Transverse colon (tissue), 4 donors: Measurements from ENCODE around the gene XRCC2. TPM values are rescaled to one million over a fixed set of nuclear protein-coding genes. Genes with fewer than 3 reads are reported as not detected.

Source experiments
- DNase-seq: peaks from one replicate; pipeline ENCODE4 v3.0.0-alpha.2; 2019
- H3K27ac ChIP-seq, 4 donors: fragments of 200-600 bp; sonication (generic); 2 replicates each; pipeline ENCODE4 v1.5.1; 2016 to 2018; ENCODE audit warnings: inconsistent platforms in 4 of 4
- H3K27me3 ChIP-seq: fragments of 200-600 bp; sonication (generic); 2 replicates; pipeline ENCODE4 v1.5.1; 2017; ENCODE audit warnings: inconsistent platforms
- H3K36me3 ChIP-seq, 4 donors: fragments of 200-600 bp; sonication (generic); 2 replicates each; pipeline ENCODE4 v1.5.1; 2017 to 2019; ENCODE audit warnings: inconsistent platforms in 4 of 4
- H3K4me1 ChIP-seq, 4 donors: fragments of 200-600 bp; sonication (generic); 2 replicates each; pipeline ENCODE4 v1.5.1; 2017 to 2020; ENCODE audit warnings: inconsistent platforms in 4 of 4
- H3K4me3 ChIP-seq, 4 donors: fragments of 200-600 bp; sonication (generic); 1 replicate in 1 of 4; 2 replicates in 3 of 4; pipeline versions ENCODE4 v1.5.1 to v1.6.1; 2017 to 2019; ENCODE audit warnings: inconsistent platforms in 4 of 4
- H3K9me3 ChIP-seq, 2 donors: fragments of 200-600 bp; sonication (generic); 2 replicates each; pipeline ENCODE4 v1.5.1; 2017 to 2019; ENCODE audit warnings: inconsistent platforms in 2 of 2
- CTCF ChIP-seq, 5 experiments: fragments of 200-600 bp in 3 of 5; fragments of 450-650 bp in 2 of 5; sonication (generic) in 3 of 5; IDR thresholded peaks; 1 replicate in 2 of 5; 2 replicates in 3 of 5; pipeline ENCODE4 v1.5.1; 2016 to 2017; ENCODE audit warnings: antibody characterized with exemption in 5 of 5, inconsistent platforms in 3 of 5, mild to moderate bottlenecking in 2 of 5, moderate library complexity in 1 of 5
- EP300 ChIP-seq: sonication (generic); formaldehyde crosslinking; IDR thresholded peaks from one replicate; pipeline ENCODE4 v1.6.1; 2017; ENCODE audit warnings: antibody characterized with exemption, low read depth
- POLR2A ChIP-seq: fragments of 450-650 bp; IDR thresholded peaks from one replicate; pipeline ENCODE4 v1.6.1; 2016; ENCODE audit warnings: antibody characterized with exemption, mild to moderate bottlenecking, moderate library complexity
- POLR2AphosphoS5 ChIP-seq, 3 donors: sonication (generic); formaldehyde crosslinking; IDR thresholded peaks; one replicate each; pipeline ENCODE4 v1.6.1; 2016; ENCODE audit warnings: antibody characterized with exemption in 3 of 3
- WGBS, 2 donors: methylation state at CpG; one replicate each; pipeline ENCODE4 v1.1.5; 2018; ENCODE audit warnings: low coverage in 1 of 2; 5-methylcytosine and 5-hydroxymethylcytosine counted together
- in situ Hi-C, 4 donors: fragments of 200-750 bp; cut with MboI; loops; one replicate each; pipeline versions ENCODE4 v1.15.0 to v1.15.1; 2017; ENCODE audit warnings: low sequenced_read_pairs in 3 of 4, low pct_ligation_motif_present in 1 of 4, low pct_unique_long_range_greater_than_20kb in 1 of 4
- intact Hi-C: fragments of 100-400 bp; cut with DNase I; formaldehyde crosslinking; loops from one replicate; pipeline ENCODE4 v1.15.1; 2023; ENCODE audit warnings: low total_unique reads
- total RNA-seq, 4 donors: library from RNA; depleted of rRNA; stranded (reverse); fragments of >200 nt; gene quantifications; one replicate each; pipeline ENCODE4 v1.1.0, GENCODE V29; 2016

Gene XRCC2
- total RNA-seq, 4 donors from 2014 or later, result 0.55 to 14.5 (median 0.79) TPM; not detected in 1

- intact Hi-C loops, result no loop called here
Observed at GRCh38 chr7:152666078-152666477, 9.9 kb downstream of the XRCC2 start.

GRCh38 chr7:152664636-152665035, 11.3 kb downstream of the XRCC2 start:
- intact Hi-C loops (no loop called here), in situ Hi-C loops (no loop called here)
- Histone ChIP-seq H3K27ac (no peak overlapping the region), H3K4me1 (no peaks in the 10 kb centered on the region), H3K27me3 (no peaks in the 10 kb centered on the region), H3K9me3 (no peaks in the 10 kb centered on the region), H3K4me3 (no peak overlapping the region), H3K36me3 (no peaks in the 10 kb centered on the region)
- WGBS, 2 donors, result 89% methylated on average over 4 of the region's 4 CpGs; no CpG with 5 or more reads in 1 of the 2 donors
- DNase-seq, result no peak
- TF ChIP-seq EP300, result no peak
- no peak for TF ChIP-seq POLR2A
- no peak for TF ChIP-seq POLR2AphosphoS5 (IDR thresholded peaks at IDR 0.05)
- no peak for TF ChIP-seq CTCF (IDR thresholded peaks at IDR 0.05)

More at GRCh38 chr7:152666078-152666477, 9.9 kb downstream of the XRCC2 start:
- DNase-seq, result no peak
- in situ Hi-C loops, result no loop called here
- TF ChIP-seq POLR2AphosphoS5 (IDR thresholded peaks at IDR 0.05) (no peak), POLR2A (no peak), CTCF (IDR thresholded peaks at IDR 0.05) (no peak), EP300 (no peak)
- Histone ChIP-seq H3K36me3 (no peaks in the 10 kb centered on the region), H3K4me3 (no peak overlapping the region), H3K27ac (no peak overlapping the region), H3K27me3 (no peaks in the 10 kb centered on the region), H3K9me3 (no peaks in the 10 kb centered on the region), H3K4me1 (no peaks in the 10 kb centered on the region)
- 97 to 100% methylated on average over 1 of the region's 1 CpG for WGBS, 2 donors

- Histone ChIP-seq H3K27me3 (no peaks in the 10 kb centered on the region), H3K4me3 (no peak overlapping the region), H3K36me3 (no peaks in the 10 kb centered on the region), H3K4me1 (no peaks in the 10 kb centered on the region), H3K27ac (no peak overlapping the region), H3K9me3 (no peaks in the 10 kb centered on the region)
- TF ChIP-seq POLR2A (no peak), CTCF (IDR thresholded peaks at IDR 0.05) (no peak), EP300 (no peak), POLR2AphosphoS5 (IDR thresholded peaks at IDR 0.05) (no peak)
- 86 to 90% methylated on average over 2 of the region's 2 CpGs for WGBS, 2 donors
- intact Hi-C loops (no loop called here), in situ Hi-C loops (no loop called here)
- no peak for DNase-seq
Observed at GRCh38 chr7:152663931-152664330, 12.0 kb downstream of the XRCC2 start.

GRCh38 chr7:152663148-152663740, 12.7 kb downstream of the XRCC2 start:
- WGBS, 2 donors, result 92 to 98% methylated on average over 4 to 11 of the region's 11 CpGs
- no peak for DNase-seq
- no peaks in the 10 kb centered on the region for H3K27me3 ChIP-seq
- H3K9me3 ChIP-seq, result no peaks in the 10 kb centered on the region
- no peak overlapping the region for H3K27ac ChIP-seq
- H3K36me3 ChIP-seq, result no peaks in the 10 kb centered on the region
- H3K4me1 ChIP-seq, result no peaks in the 10 kb centered on the region
- H3K4me3 ChIP-seq, result no peak overlapping the region
- intact Hi-C loops, result no loop called here
- in situ Hi-C loops, result no loop called here
- TF ChIP-seq POLR2AphosphoS5 (IDR thresholded peaks at IDR 0.05), result no peak
- TF ChIP-seq EP300, result no peak
- TF ChIP-seq CTCF (IDR thresholded peaks at IDR 0.05), result no peak
- no peak for TF ChIP-seq POLR2A
